IMR-90 (cell line): ENCODE results near the gene FKBP14. TPM values are rescaled to one million over a fixed set of nuclear protein-coding genes. Genes with fewer than 3 reads are reported as not detected.
A peak's percentile ranks its signal among the peaks of the same experiment; 100 is the strongest.

Experiments used
- ATAC-seq: fragments of 200-7000 bp; cut with Tn5 transposase; 2 replicates; pipeline ENCODE4 v1.9.1; 2020; ENCODE audit warnings: low read depth, mild to moderate bottlenecking, moderate library complexity
- BruUV-seq: library from RNA; stranded (reverse); fragments of 400-500 nt; replicated peaks from 2 replicates; lab custom pipeline; 2021; lab: Mats Ljungman, UMichigan
- CTCF ChIA-PET: fragments of 300-600 bp; formaldehyde crosslinking; extraction: SDS; loops from one replicate; lab custom pipeline; 2021; ENCODE audit warnings: antibody characterized with exemption; lab: Yijun Ruan, JAX
- POLR2A ChIA-PET: fragments of 300-600 bp; sonication (Branson Sonifier 250); formaldehyde crosslinking; loops from one replicate; lab custom pipeline; 2022; ENCODE audit warnings: antibody characterized with exemption; ENCODE audit not compliant: unreplicated experiment; lab: Charles Lee
- DNase-seq: peaks from one replicate; pipeline ENCODE4 v3.0.0; 2013
- H2AFZ ChIP-seq: replicated peaks from 2 replicates; pipeline ENCODE3; 2013; ENCODE audit warnings: low read length, mild to moderate bottlenecking; ENCODE audit not compliant: poor library complexity
- H2AK5ac ChIP-seq: 2 replicates; pipeline ENCODE4 v1.6.1; 2013; ENCODE audit warnings: low read depth, low read length, inconsistent platforms
- H2AK9ac ChIP-seq: replicated peaks from 2 replicates; pipeline ENCODE3; 2013; ENCODE audit warnings: mild to moderate bottlenecking, low read depth, low read length, moderate library complexity; ENCODE audit not compliant: poor library complexity
- H2BK120ac ChIP-seq: 2 replicates; pipeline ENCODE4 v1.6.1; 2013; ENCODE audit warnings: low read depth, low read length, inconsistent platforms
- H2BK15ac ChIP-seq: 3 replicates; pipeline ENCODE4 v1.6.1; 2013; ENCODE audit warnings: low read depth, low read length, inconsistent platforms
- H2BK20ac ChIP-seq: 2 replicates; pipeline ENCODE4 v1.6.1; 2013; ENCODE audit warnings: low read depth, mild to moderate bottlenecking, inconsistent platforms, low read length, moderate library complexity
- H2BK5ac ChIP-seq: 2 replicates; pipeline ENCODE4 v1.6.1; 2013; ENCODE audit warnings: mild to moderate bottlenecking, low read depth, low read length, inconsistent platforms; ENCODE audit not compliant: poor library complexity, severe bottlenecking
- H3K14ac ChIP-seq: replicated peaks from 2 replicates; pipeline ENCODE4 v1.6.1; 2013; ENCODE audit warnings: low read depth, low read length, inconsistent platforms
- H3K18ac ChIP-seq: 2 replicates; pipeline ENCODE4 v1.6.1; 2013; ENCODE audit warnings: low read depth, low read length, control low read depth
- H3K23ac ChIP-seq: 2 replicates; pipeline ENCODE4 v1.6.1; 2013; ENCODE audit warnings: low read depth, low read length, inconsistent platforms
- H3K27ac ChIP-seq: 2 replicates; pipeline ENCODE4 v1.5.1; 2013; ENCODE audit warnings: mild to moderate bottlenecking, control low read depth, low read length; ENCODE audit not compliant: insufficient read depth
- H3K27me3 ChIP-seq: 2 replicates; pipeline ENCODE4 v1.6.1; 2013; ENCODE audit warnings: low read length; ENCODE audit not compliant: control insufficient read depth, insufficient read depth
- H3K36me3 ChIP-seq: 2 replicates; pipeline ENCODE4 v1.6.1; 2013; ENCODE audit warnings: low read length, mixed read lengths; ENCODE audit not compliant: control insufficient read depth, insufficient read depth
- H3K4ac ChIP-seq: 2 replicates; pipeline ENCODE4 v1.6.1; 2013; ENCODE audit warnings: low read depth, low read length, inconsistent platforms
- H3K4me1 ChIP-seq: 2 replicates; pipeline ENCODE4 v1.6.1; 2013; ENCODE audit warnings: low read length, mixed read lengths; ENCODE audit not compliant: control insufficient read depth, insufficient read depth
- H3K4me2 ChIP-seq: 2 replicates; pipeline ENCODE4 v1.6.1; 2013; ENCODE audit warnings: low read depth, mild to moderate bottlenecking, control low read depth, low read length, moderate library complexity
- H3K4me3 ChIP-seq: 2 replicates; pipeline ENCODE4 v1.5.1; 2013; ENCODE audit warnings: low read depth, mild to moderate bottlenecking, control low read depth, low read length, moderate library complexity; ENCODE audit not compliant: insufficient read depth
- H3K56ac ChIP-seq: 2 replicates; pipeline ENCODE4 v1.6.1; 2013; ENCODE audit warnings: low read length, inconsistent platforms; ENCODE audit not compliant: insufficient read depth; ENCODE audit errors: extremely low read depth
- H3K79me1 ChIP-seq, 2 experiments: 2 replicates each; pipeline ENCODE4 v1.6.1; 2013; ENCODE audit warnings: low read length in 2 of 2, inconsistent platforms in 1 of 2, low read depth in 1 of 2
- H3K9ac ChIP-seq: 2 replicates; pipeline ENCODE4 v1.6.1; 2013; ENCODE audit warnings: low read depth, low read length, control low read depth
- H3K9me1 ChIP-seq: 2 replicates; pipeline ENCODE4 v1.6.1; 2013; ENCODE audit warnings: low read length, inconsistent platforms; ENCODE audit not compliant: insufficient read depth
- H3K9me3 ChIP-seq: 2 replicates; pipeline ENCODE4 v1.6.1; 2013; ENCODE audit warnings: low read length; ENCODE audit not compliant: control insufficient read depth, insufficient read depth
- H4K20me1 ChIP-seq: 2 replicates; pipeline ENCODE4 v1.6.1; 2013; ENCODE audit warnings: low read length, inconsistent platforms; ENCODE audit not compliant: insufficient read depth
- H4K5ac ChIP-seq: 2 replicates; pipeline ENCODE4 v1.6.1; 2013; ENCODE audit warnings: mild to moderate bottlenecking, low read depth, low read length, control low read depth
- H4K8ac ChIP-seq, 2 experiments: 2 replicates each; pipeline ENCODE4 v1.6.1; 2013; ENCODE audit warnings: low read depth in 2 of 2, low read length in 2 of 2, control low read depth in 1 of 2, inconsistent platforms in 1 of 2
- H4K91ac ChIP-seq: 2 replicates; pipeline ENCODE4 v1.6.1; 2013; ENCODE audit warnings: low read depth, low read length, inconsistent platforms; ENCODE audit not compliant: insufficient read depth
- BHLHE40 ChIP-seq: fragments of 150-350 bp; IDR thresholded peaks from 2 replicates; pipeline ENCODE4 v1.6.1; 2016; ENCODE audit warnings: mild to moderate bottlenecking, low read depth, low read length
- CEBPB ChIP-seq: IDR thresholded peaks from 2 replicates; pipeline ENCODE4 v1.6.1; 2012; ENCODE audit warnings: low read depth, low read length, improper control_type of control experiment
- CHD1 ChIP-seq: IDR thresholded peaks from 2 replicates; pipeline ENCODE4 v1.6.1; 2012; ENCODE audit warnings: low read depth, low read length, improper control_type of control experiment
- FOS ChIP-seq: fragments of 150-350 bp; IDR thresholded peaks from 2 replicates; pipeline ENCODE4 v1.6.1; 2016; ENCODE audit warnings: low read depth, low read length
- MAFK ChIP-seq: IDR thresholded peaks from 2 replicates; pipeline ENCODE4 v1.6.1; 2012; ENCODE audit warnings: low read depth, low read length, improper control_type of control experiment
- MAZ ChIP-seq: IDR thresholded peaks from 2 replicates; pipeline ENCODE4 v1.6.1; 2012; ENCODE audit warnings: low read depth, mild to moderate bottlenecking, low read length, improper control_type of control experiment, moderate library complexity, borderline replicate concordance
- MXI1 ChIP-seq: IDR thresholded peaks from 2 replicates; pipeline ENCODE4 v1.6.1; 2012; ENCODE audit warnings: low read depth, mild to moderate bottlenecking, low read length, moderate library complexity, borderline replicate concordance
- NFE2L2 ChIP-seq: fragments of 150-350 bp; IDR thresholded peaks from 2 replicates; pipeline ENCODE4 v1.6.1; 2016; ENCODE audit warnings: low read depth, mild to moderate bottlenecking, low read length
- POLR2A ChIP-seq: IDR thresholded peaks from 2 replicates; pipeline ENCODE4 v1.6.1; 2012; ENCODE audit warnings: mild to moderate bottlenecking, low read depth, low read length
- RAD21 ChIP-seq: IDR thresholded peaks from 2 replicates; pipeline ENCODE4 v1.6.1; 2012; ENCODE audit warnings: low read length, improper control_type of control experiment
- RCOR1 ChIP-seq: IDR thresholded peaks from 2 replicates; pipeline ENCODE4 v1.6.1; 2012; ENCODE audit warnings: mild to moderate bottlenecking, low read length, improper control_type of control experiment; ENCODE audit not compliant: insufficient replicate concordance
- SMC3 ChIP-seq: fragments of 150-350 bp; IDR thresholded peaks from 2 replicates; pipeline ENCODE4 v1.6.1; 2016; ENCODE audit warnings: low read depth, mild to moderate bottlenecking, antibody characterized with exemption, low read length, moderate library complexity
- WGBS, 2 experiments: methylation state at CpG; one replicate each; pipeline versions ENCODE4 v1.1.5 to v1.1.7; 2013; ENCODE audit warnings: missing lambda C conversion rate in 2 of 2; ENCODE audit not compliant: insufficient read length in 1 of 2; ENCODE audit errors: extremely low coverage in 2 of 2; 5-methylcytosine and 5-hydroxymethylcytosine counted together
- dilution Hi-C: fragments of 300-500 bp; cut with HindIII; formaldehyde crosslinking; loops from one replicate; pipeline ENCODE4 v1.14.3; 2018; ENCODE audit warnings: low sequenced_read_pairs; ENCODE audit not compliant: unreplicated experiment
- in situ Hi-C: fragments of 300-500 bp; cut with MboI; formaldehyde crosslinking; loops from 3 replicates; pipeline ENCODE4 v1.14.3; 2019; ENCODE audit warnings: low sequenced_read_pairs, inconsistent platforms, mixed read lengths
- intact Hi-C: fragments of 100-400 bp; cut with micrococcal nuclease; formaldehyde crosslinking; loops from 2 replicates; pipeline ENCODE4 v1.10.0; 2022
- polyA plus RNA-seq, 3 experiments: library from polyadenylated mRNA; depleted of rRNA; stranded (reverse); fragments of >200 nt; gene quantifications; 2 replicates each; pipeline ENCODE4 v1.2.3, GENCODE V29; 2012; ENCODE audit warnings: low replicate concordance in 1 of 3
- total RNA-seq: library from RNA; depleted of rRNA; stranded (reverse); fragments of >200 nt; gene quantifications from 2 replicates; pipeline ENCODE4 v1.2.3, GENCODE V29; 2012
- TF ChIP-seq, protein P1 (sequence below): conservative IDR thresholded peaks from 2 replicates; pipeline ENCODE4 v1.5.1; 2012; ENCODE audit warnings: mild to moderate bottlenecking, low read depth, low read length, improper control_type of control experiment
- TF ChIP-seq, protein P2 (sequence below): fragments of 150-350 bp; IDR thresholded peaks from 2 replicates; pipeline ENCODE4 v1.6.1; 2016; ENCODE audit warnings: low read depth, mild to moderate bottlenecking, low read length, moderate library complexity, borderline replicate concordance
- TF ChIP-seq, protein P3 (sequence below): fragments of 150-350 bp; IDR thresholded peaks from 2 replicates; pipeline ENCODE4 v1.6.1; 2017; ENCODE audit warnings: mild to moderate bottlenecking, antibody characterized with exemption, low read length, low read depth

Gene FKBP14
- total and polyA plus RNA-seq, 2 of the 4 experiments (the other 2 are of a cell fraction), result 26.3 to 27.1 TPM

GRCh38 chr7:30069096-30069867, 42.8 kb upstream of the FKBP14 start:
- DNase-seq (peak; percentile 9), ATAC-seq (no peak)
- Histone ChIP-seq H4K91ac (no peak overlapping the region), H4K20me1 (no peaks in the 10 kb centered on the region; the same call in 1 of the 2 replicates), H3K79me1 (peaks cover 0 to 3% of the 10 kb centered on the region in 2 experiments; a peak in 3 of 4 replicates), H3K9me1 (peaks cover 2% of the 10 kb centered on the region), H3K23ac (no peak overlapping the region), H2BK120ac (no peak overlapping the region), H2BK5ac (no peak overlapping the region), H3K18ac (no peak overlapping the region), H2AK9ac (no peak overlapping the region), H2AFZ (no peak overlapping the region), H3K4me2 (peak overlapping the region; percentile 37; the same call in 1 of the 2 replicates), H3K36me3 (peaks cover 9% of the 10 kb centered on the region), H4K8ac (no peak overlapping the region), H3K27me3 (no peaks in the 10 kb centered on the region), H2BK15ac (no peak overlapping the region), H3K4me3 (no peak overlapping the region), H3K56ac (no peak overlapping the region), H3K14ac (no peak overlapping the region), H3K9me3 (no peaks in the 10 kb centered on the region), H3K27ac (no peak overlapping the region), H2AK5ac (no peak overlapping the region), H2BK20ac (no peak overlapping the region), H3K4ac (no peak overlapping the region), H4K5ac (no peak overlapping the region), H3K4me1 (peaks cover 5% of the 10 kb centered on the region), H3K9ac (no peak overlapping the region)
- intact Hi-C loops (no loop called here), dilution Hi-C loops (no loop called here), in situ Hi-C loops (loop anchor here (25.0 kb wide), 1 partner anchor 332 kb away; no protein-coding TSS in a partner anchor)
- WGBS, 2 experiments, result 100% methylated on average over 3 of the region's 5 CpGs; no CpG with 5 or more reads in 1 of the 2 experiments
- POLR2A ChIA-PET, result no interaction called here
- CTCF ChIA-PET, result no interaction called here
- no TSS peak for BruUV-seq
- no peak for TF ChIP-seq FOS
- no peak for TF ChIP-seq SMC3
- no peak for TF ChIP-seq POLR2A
- TF ChIP-seq MAFK, result no peak
- TF ChIP-seq BHLHE40, result no peak
- TF ChIP-seq MXI1, result no peak
- no peak for TF ChIP-seq NFE2L2
- TF ChIP-seq, protein P1, sequence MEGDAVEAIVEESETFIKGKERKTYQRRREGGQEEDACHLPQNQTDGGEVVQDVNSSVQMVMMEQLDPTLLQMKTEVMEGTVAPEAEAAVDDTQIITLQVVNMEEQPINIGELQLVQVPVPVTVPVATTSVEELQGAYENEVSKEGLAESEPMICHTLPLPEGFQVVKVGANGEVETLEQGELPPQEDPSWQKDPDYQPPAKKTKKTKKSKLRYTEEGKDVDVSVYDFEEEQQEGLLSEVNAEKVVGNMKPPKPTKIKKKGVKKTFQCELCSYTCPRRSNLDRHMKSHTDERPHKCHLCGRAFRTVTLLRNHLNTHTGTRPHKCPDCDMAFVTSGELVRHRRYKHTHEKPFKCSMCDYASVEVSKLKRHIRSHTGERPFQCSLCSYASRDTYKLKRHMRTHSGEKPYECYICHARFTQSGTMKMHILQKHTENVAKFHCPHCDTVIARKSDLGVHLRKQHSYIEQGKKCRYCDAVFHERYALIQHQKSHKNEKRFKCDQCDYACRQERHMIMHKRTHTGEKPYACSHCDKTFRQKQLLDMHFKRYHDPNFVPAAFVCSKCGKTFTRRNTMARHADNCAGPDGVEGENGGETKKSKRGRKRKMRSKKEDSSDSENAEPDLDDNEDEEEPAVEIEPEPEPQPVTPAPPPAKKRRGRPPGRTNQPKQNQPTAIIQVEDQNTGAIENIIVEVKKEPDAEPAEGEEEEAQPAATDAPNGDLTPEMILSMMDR, result no peak
- TF ChIP-seq, protein P2, sequence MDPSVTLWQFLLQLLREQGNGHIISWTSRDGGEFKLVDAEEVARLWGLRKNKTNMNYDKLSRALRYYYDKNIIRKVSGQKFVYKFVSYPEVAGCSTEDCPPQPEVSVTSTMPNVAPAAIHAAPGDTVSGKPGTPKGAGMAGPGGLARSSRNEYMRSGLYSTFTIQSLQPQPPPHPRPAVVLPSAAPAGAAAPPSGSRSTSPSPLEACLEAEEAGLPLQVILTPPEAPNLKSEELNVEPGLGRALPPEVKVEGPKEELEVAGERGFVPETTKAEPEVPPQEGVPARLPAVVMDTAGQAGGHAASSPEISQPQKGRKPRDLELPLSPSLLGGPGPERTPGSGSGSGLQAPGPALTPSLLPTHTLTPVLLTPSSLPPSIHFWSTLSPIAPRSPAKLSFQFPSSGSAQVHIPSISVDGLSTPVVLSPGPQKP, result no peak
- TF ChIP-seq CEBPB, result no peak
- TF ChIP-seq RAD21, result no peak
- TF ChIP-seq, protein P3, sequence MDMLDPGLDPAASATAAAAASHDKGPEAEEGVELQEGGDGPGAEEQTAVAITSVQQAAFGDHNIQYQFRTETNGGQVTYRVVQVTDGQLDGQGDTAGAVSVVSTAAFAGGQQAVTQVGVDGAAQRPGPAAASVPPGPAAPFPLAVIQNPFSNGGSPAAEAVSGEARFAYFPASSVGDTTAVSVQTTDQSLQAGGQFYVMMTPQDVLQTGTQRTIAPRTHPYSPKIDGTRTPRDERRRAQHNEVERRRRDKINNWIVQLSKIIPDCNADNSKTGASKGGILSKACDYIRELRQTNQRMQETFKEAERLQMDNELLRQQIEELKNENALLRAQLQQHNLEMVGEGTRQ, result no peak
- TF ChIP-seq CHD1, result no peak
- TF ChIP-seq MAZ, result no peak
- TF ChIP-seq RCOR1, result no peak
